ENCODE data around the gene SPATA6. TPM values are rescaled to one million over a fixed set of nuclear protein-coding genes. Genes with fewer than 3 reads are reported as not detected.
"Not testable (repeated sequence)": the region's sequence is repeated elsewhere in the genome, so short reads cannot be mapped to it uniquely, and the experiment has no call there.

The SPATA6 gene
- total and polyA plus RNA-seq, 4 donors: 3.4 to 33.2 (median 14.8) TPM

DNA sequence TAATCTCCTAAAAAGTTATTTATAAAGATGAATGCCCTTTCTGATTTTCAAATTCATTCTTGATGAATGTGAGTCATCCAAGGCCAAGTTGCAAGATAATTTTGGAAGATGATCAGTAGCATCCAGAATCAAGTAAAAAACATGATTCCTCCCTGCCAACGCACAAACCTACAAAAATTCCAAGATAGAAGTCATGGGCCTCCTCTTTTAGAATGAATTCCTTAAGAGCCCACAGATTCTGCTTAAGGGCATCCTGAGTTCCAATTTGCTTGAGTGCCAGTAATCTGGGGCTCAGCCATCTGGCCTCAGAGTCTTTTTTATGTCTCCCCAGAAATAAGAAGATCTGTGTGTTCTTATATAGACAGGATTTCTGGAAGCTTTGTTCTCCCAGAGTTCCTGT lies 23.2 kb upstream of the SPATA6 start:
- Histone ChIP-seq H3K36me3 (ENCODE audit: control insufficient read depth in 1 of 2, insufficient read depth in 2 of 2, low read length in 1 of 2) (no peaks in the 10 kb centered on the region), H3K27me3 (ENCODE audit: control insufficient read depth in 1 of 2, insufficient read depth in 2 of 2, low read length in 1 of 2) (no peaks in the 10 kb centered on the region), H3K4me3 (ENCODE audit: low read length in 2 of 2) (no peak overlapping the region), H3K9me3 (ENCODE audit: control insufficient read depth, low read length) (no peaks in the 10 kb centered on the region), H3K4me1 (ENCODE audit: control insufficient read depth in 1 of 2, insufficient read depth in 2 of 2, low read length in 2 of 2) (peaks cover 0 to 2% of the 10 kb centered on the region in 2 donors), H3K27ac (ENCODE audit: low read depth in 1 of 2, low read length in 2 of 2) (no peak overlapping the region)
- intact Hi-C loops (cut with DNase I): loop anchor here in 1 of 2 donors (5.0 to 10.0 kb wide), 2 partner anchors 140 to 388 kb away; no protein-coding TSS in a partner anchor
- WGBS, 2 donors: 89 to 95% methylated on average over 1 of the region's 1 CpG
- DNase-seq (no peak), ATAC-seq (ENCODE audit: low FRiP score) (no peak)

DNA sequence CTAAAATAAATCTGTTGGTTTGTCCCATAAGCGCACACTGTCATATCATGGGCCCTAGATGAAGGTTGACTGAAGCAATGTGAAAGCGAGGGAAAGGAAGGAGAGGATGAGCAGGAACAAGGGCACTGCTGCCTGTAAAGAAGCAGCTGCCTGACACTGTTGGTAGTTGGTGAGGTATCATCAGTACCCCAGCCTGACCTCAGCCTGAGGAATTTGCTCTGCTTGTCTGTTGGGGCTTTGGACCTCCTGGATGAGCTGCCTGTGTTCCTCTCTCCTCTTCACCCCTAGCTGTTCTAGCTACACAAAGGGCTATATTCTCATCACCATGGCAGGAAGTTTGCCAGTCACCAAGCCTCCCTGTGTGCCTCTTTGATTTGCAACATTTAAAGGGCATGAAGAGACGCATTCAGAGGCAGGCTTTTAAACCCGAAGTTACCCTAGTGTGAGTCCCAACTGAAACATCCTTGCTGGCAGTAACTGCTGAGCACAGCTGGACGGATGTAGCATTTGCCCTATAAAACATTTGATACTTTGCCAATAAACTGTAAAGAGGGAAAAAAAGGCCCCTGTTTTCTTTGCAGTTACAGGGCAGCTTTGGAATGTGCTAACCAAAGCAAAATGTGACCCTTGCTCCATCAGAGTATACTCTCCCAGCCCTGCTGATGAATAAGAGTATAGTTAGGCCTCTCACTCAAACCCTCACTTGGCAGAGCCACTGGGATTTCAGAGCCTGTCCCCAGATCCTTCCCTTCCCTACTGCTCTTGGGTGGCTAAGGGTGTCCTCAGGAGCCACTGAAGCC lies 22.2 kb upstream of the SPATA6 start:
- DNase-seq (no peak), ATAC-seq (ENCODE audit: low FRiP score) (peak; percentile 21)
- intact Hi-C loops (cut with DNase I): loop anchor here in 1 of 2 donors (10.0 kb wide), 1 partner anchor 139 kb away; no protein-coding TSS in a partner anchor
- H3K27me3 ChIP-seq (ENCODE audit: control insufficient read depth in 1 of 2, insufficient read depth in 2 of 2, low read length in 1 of 2): no peaks in the 10 kb centered on the region
- peaks cover 0 to 2% of the 10 kb centered on the region in 2 donors for H3K4me1 ChIP-seq (ENCODE audit: control insufficient read depth in 1 of 2, insufficient read depth in 2 of 2, low read length in 2 of 2)
- no peaks in the 10 kb centered on the region for H3K9me3 ChIP-seq (ENCODE audit: control insufficient read depth, low read length)
- H3K27ac ChIP-seq (ENCODE audit: low read depth in 1 of 2, low read length in 2 of 2): no peak overlapping the region
- 41 to 42% methylated on average over 5 of the region's 5 CpGs for WGBS, 2 donors
- H3K36me3 ChIP-seq (ENCODE audit: control insufficient read depth in 1 of 2, insufficient read depth in 2 of 2, low read length in 1 of 2): no peaks in the 10 kb centered on the region
- no peak overlapping the region for H3K4me3 ChIP-seq (ENCODE audit: low read length in 2 of 2)

DNA sequence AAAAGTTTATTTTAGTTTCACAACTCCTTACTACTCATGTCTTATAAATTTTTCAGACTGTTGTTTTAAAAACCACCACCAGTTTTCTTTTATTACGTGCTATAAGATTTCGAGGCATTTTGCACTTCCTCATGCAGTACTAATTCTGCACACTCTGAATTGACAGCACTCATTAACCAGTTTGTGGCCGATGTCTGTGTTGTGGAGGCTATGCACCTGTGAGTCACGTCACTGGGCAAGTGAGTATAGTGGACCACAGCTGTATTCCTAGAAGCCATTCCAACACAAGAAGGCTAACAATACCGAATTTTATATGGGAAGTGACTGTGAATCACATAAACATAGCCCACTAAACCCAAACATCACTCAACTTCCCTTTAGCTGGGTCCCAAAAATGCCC lies 21.0 kb upstream of the SPATA6 start:
- no peak for ATAC-seq (ENCODE audit: low FRiP score)
- Histone ChIP-seq H3K9me3 (ENCODE audit: control insufficient read depth, low read length) (no peaks in the 10 kb centered on the region), H3K4me1 (ENCODE audit: control insufficient read depth in 1 of 2, insufficient read depth in 2 of 2, low read length in 2 of 2) (peaks cover 0 to 2% of the 10 kb centered on the region in 2 donors), H3K27me3 (ENCODE audit: control insufficient read depth in 1 of 2, insufficient read depth in 2 of 2, low read length in 1 of 2) (no peaks in the 10 kb centered on the region), H3K36me3 (ENCODE audit: control insufficient read depth in 1 of 2, insufficient read depth in 2 of 2, low read length in 1 of 2) (no peaks in the 10 kb centered on the region), H3K4me3 (ENCODE audit: low read length in 2 of 2) (no peak overlapping the region), H3K27ac (ENCODE audit: low read depth in 1 of 2, low read length in 2 of 2) (no peak overlapping the region)
- 73 to 76% methylated on average over 5 of the region's 5 CpGs for WGBS, 2 donors
- intact Hi-C loops (cut with DNase I): loop anchor here in 1 of 2 donors (10.0 kb wide), 1 partner anchor 138 kb away; no protein-coding TSS in a partner anchor
- no peak for DNase-seq

DNA sequence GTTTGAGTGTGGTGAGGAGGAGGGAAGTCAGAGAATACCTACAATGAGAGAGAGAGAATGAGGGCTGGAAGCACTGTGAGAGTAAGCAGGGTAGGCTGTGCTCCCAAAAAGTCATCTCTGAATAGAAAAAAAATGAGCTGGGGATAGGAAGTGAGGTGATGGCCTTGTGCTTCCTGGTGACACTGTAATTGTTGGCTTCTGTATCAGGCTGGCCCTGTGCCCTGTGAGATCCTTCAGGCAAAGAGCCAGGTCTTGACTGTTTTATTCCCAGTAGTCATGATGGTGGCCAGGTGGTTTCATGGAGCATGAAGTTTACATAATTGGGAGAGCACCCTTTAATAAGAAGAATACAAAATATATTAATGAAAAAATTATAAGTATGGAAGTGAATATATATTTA lies 20.4 kb upstream of the SPATA6 start:
- Histone ChIP-seq H3K36me3 (ENCODE audit: control insufficient read depth in 1 of 2, insufficient read depth in 2 of 2, low read length in 1 of 2) (no peaks in the 10 kb centered on the region), H3K27me3 (ENCODE audit: control insufficient read depth in 1 of 2, insufficient read depth in 2 of 2, low read length in 1 of 2) (no peaks in the 10 kb centered on the region), H3K27ac (ENCODE audit: low read depth in 1 of 2, low read length in 2 of 2) (no peak overlapping the region), H3K4me1 (ENCODE audit: control insufficient read depth in 1 of 2, insufficient read depth in 2 of 2, low read length in 2 of 2) (peaks cover 0 to 2% of the 10 kb centered on the region in 2 donors), H3K4me3 (ENCODE audit: low read length in 2 of 2) (no peak overlapping the region), H3K9me3 (ENCODE audit: control insufficient read depth, low read length) (no peaks in the 10 kb centered on the region)
- no peak for DNase-seq
- ATAC-seq (ENCODE audit: low FRiP score): no peak
- intact Hi-C loops (cut with DNase I): loop anchor here in 1 of 2 donors (10.0 kb wide), 1 partner anchor 138 kb away; no protein-coding TSS in a partner anchor

DNA sequence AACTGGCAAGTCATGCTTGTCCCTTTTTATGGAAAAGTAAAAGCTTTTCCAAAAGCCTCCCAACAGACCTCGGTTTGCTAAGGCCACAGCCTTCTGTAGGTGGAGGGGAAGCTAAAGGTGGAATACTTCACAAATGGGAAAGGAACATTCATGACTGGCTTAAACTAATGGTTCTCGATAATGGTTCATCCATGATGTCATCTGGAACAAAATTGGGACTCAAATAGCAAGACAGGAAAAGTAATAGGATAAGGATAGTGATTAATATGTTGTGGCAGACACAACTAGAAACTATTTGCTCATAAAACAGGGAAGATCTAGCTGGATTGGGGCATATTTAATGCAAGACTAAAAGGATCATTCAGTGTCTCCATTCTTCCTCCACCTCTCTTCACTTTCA lies 16.7 kb upstream of the SPATA6 start:
- ATAC-seq (ENCODE audit: low FRiP score): no peak
- no peak for DNase-seq
- Histone ChIP-seq H3K9me3 (ENCODE audit: control insufficient read depth, low read length) (no peaks in the 10 kb centered on the region), H3K27ac (ENCODE audit: low read depth in 1 of 2, low read length in 2 of 2) (no peak overlapping the region), H3K27me3 (ENCODE audit: control insufficient read depth in 1 of 2, insufficient read depth in 2 of 2, low read length in 1 of 2) (no peaks in the 10 kb centered on the region), H3K36me3 (ENCODE audit: control insufficient read depth in 1 of 2, insufficient read depth in 2 of 2, low read length in 1 of 2) (no peaks in the 10 kb centered on the region), H3K4me1 (ENCODE audit: control insufficient read depth in 1 of 2, insufficient read depth in 2 of 2, low read length in 2 of 2) (no peaks in the 10 kb centered on the region), H3K4me3 (ENCODE audit: low read length in 2 of 2) (no peak overlapping the region)
- 51 to 67% methylated on average over 2 of the region's 2 CpGs for WGBS, 2 donors
- intact Hi-C loops (cut with DNase I): no loop called here

DNA sequence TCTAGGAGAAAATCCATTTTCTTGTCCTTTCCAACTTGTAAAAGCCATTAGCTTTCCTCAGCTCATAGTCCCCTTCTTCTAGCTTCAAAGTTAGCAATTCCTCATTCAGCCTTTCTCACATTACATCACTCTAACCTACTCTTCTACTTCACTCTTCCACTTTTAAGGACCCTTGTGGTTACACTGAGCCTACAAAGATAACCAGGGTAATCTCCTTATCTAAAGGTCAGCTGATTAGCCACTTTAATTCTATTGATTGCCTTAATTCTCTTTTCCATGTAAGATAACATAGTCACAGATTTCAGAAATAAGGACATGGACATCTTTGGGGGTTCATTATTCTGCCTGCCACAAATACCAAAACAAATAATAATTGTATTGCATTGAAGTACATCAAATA lies 8.5 kb upstream of the SPATA6 start:
- DNase-seq (no peak), ATAC-seq (ENCODE audit: low FRiP score) (no peak)
- Histone ChIP-seq H3K36me3 (ENCODE audit: control insufficient read depth in 1 of 2, insufficient read depth in 2 of 2, low read length in 1 of 2) (no peaks in the 10 kb centered on the region), H3K9me3 (ENCODE audit: control insufficient read depth, low read length) (no peaks in the 10 kb centered on the region), H3K27ac (ENCODE audit: low read depth in 1 of 2, low read length in 2 of 2) (no peak overlapping the region), H3K4me1 (ENCODE audit: control insufficient read depth in 1 of 2, insufficient read depth in 2 of 2, low read length in 2 of 2) (no peaks in the 10 kb centered on the region), H3K4me3 (ENCODE audit: low read length in 2 of 2) (no peak overlapping the region), H3K27me3 (ENCODE audit: control insufficient read depth in 1 of 2, insufficient read depth in 2 of 2, low read length in 1 of 2) (no peaks in the 10 kb centered on the region)
- intact Hi-C loops (cut with DNase I): no loop called here

DNA sequence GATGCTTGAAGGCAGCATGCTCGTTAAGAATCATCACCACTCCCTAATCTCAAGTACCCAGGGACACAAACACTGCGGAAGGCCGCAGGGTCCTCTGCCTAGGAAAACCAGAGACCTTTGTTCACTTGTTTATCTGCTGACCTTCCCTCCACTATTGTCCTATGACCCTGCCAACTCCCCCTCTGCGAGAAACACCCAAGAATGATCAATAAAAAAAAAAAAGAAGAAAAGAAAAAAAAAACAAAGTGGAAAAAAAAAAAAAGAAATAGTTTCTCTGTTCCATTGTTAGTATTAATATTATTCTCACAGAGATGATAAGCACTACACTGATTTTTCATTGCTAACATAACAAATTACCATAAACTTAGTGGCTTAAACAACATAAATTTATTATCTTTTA lies 8.0 kb upstream of the SPATA6 start:
- H3K27me3 ChIP-seq (ENCODE audit: control insufficient read depth in 1 of 2, insufficient read depth in 2 of 2, low read length in 1 of 2); H3K4me1 ChIP-seq (ENCODE audit: control insufficient read depth in 1 of 2, insufficient read depth in 2 of 2, low read length in 2 of 2); H3K36me3 ChIP-seq (ENCODE audit: control insufficient read depth in 1 of 2, insufficient read depth in 2 of 2, low read length in 1 of 2); H3K9me3 ChIP-seq (ENCODE audit: control insufficient read depth, low read length); ATAC-seq (ENCODE audit: low FRiP score); DNase-seq; H3K4me3 ChIP-seq (ENCODE audit: low read length in 2 of 2); intact Hi-C loops (cut with DNase I); H3K27ac ChIP-seq (ENCODE audit: low read depth in 1 of 2, low read length in 2 of 2): not testable (repeated sequence)
- 95 to 100% methylated on average over 1 to 2 of the region's 4 CpGs for WGBS, 2 donors

DNA sequence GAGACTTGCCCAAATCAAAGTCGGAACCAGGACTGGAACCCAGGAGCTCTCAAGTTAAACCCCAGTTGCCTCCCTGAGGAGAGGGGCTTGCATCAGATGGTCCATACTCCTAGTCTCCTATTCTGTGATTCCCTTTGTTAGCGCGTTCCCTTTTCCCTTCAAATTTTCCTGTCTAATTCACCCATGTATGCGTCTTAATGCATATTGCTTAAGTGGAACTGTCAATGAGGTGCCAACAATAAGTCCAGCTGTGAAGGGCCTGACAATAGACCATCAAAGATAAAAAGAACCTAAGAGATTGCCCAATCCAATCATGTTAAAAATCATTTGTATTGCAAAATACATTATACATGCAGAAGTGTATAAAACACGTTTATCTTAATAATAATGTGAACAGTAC lies 634 bp upstream of the SPATA6 start:
- DNase-seq (no peak), ATAC-seq (ENCODE audit: low FRiP score) (no peak)
- Histone ChIP-seq H3K9me3 (ENCODE audit: control insufficient read depth, low read length) (no peaks in the 10 kb centered on the region), H3K36me3 (ENCODE audit: control insufficient read depth in 1 of 2, insufficient read depth in 2 of 2, low read length in 1 of 2) (no peaks in the 10 kb centered on the region), H3K4me3 (ENCODE audit: low read length in 2 of 2) (peak overlapping the region; percentile 6 to 67), H3K27me3 (ENCODE audit: control insufficient read depth in 1 of 2, insufficient read depth in 2 of 2, low read length in 1 of 2) (no peaks in the 10 kb centered on the region), H3K4me1 (ENCODE audit: control insufficient read depth in 1 of 2, insufficient read depth in 2 of 2, low read length in 2 of 2) (no peaks in the 10 kb centered on the region), H3K27ac (ENCODE audit: low read depth in 1 of 2, low read length in 2 of 2) (peak overlapping the region; percentile 49 to 89)
- WGBS, 2 donors: 41 to 47% methylated on average over 5 of the region's 5 CpGs
- intact Hi-C loops (cut with DNase I): no loop called here
